Esophagus muscularis mucosa (tissue), 4 donors: ENCODE measurements around the gene F13A1. TPM values are rescaled to one million over a fixed set of nuclear protein-coding genes. Genes with fewer than 3 reads are reported as not detected.

ENCODE experiments used
- DNase-seq: peaks from one replicate; pipeline ENCODE4 v3.0.0-alpha.2; 2017; ENCODE audit errors: extremely low spot score
- H3K27ac ChIP-seq, 4 donors: fragments of 200-600 bp; sonication (generic); replicated peaks in 1 of 4; 1 replicate in 3 of 4; 2 replicates in 1 of 4; pipeline ENCODE4 v1.5.1; 2016 to 2019; ENCODE audit warnings: mild to moderate bottlenecking in 1 of 4
- H3K27me3 ChIP-seq, 4 donors: fragments of 200-600 bp; sonication (generic); one replicate each; pipeline versions ENCODE4 v1.5.1 to v1.6.0; 2016 to 2019
- H3K36me3 ChIP-seq, 4 donors: fragments of 200-600 bp; sonication (generic); one replicate each; pipeline ENCODE4 v1.5.1; 2016 to 2019
- H3K4me1 ChIP-seq, 4 donors: fragments of 200-600 bp; sonication (generic); one replicate each; pipeline ENCODE4 v1.5.1; 2016 to 2019
- H3K4me3 ChIP-seq, 4 donors: fragments of 200-600 bp; sonication (generic); 1 replicate in 2 of 4; 2 replicates in 2 of 4; pipeline ENCODE4 v1.5.1; 2016 to 2019; ENCODE audit warnings: mild to moderate bottlenecking in 4 of 4, moderate library complexity in 1 of 4
- H3K9me3 ChIP-seq, 4 donors: fragments of 200-600 bp; sonication (generic); 1 replicate in 3 of 4; 2 replicates in 1 of 4; pipeline ENCODE4 v1.5.1; 2016 to 2019
- EP300 ChIP-seq: sonication (generic); formaldehyde crosslinking; IDR thresholded peaks from one replicate; pipeline ENCODE4 v1.6.1; 2017; ENCODE audit warnings: antibody characterized with exemption
- POLR2A ChIP-seq: fragments of 450-650 bp; IDR thresholded peaks from one replicate; pipeline ENCODE4 v1.6.1; 2017; ENCODE audit warnings: antibody characterized with exemption, moderate library complexity, mild to moderate bottlenecking, low read depth
- POLR2AphosphoS5 ChIP-seq, 2 donors: sonication (generic); formaldehyde crosslinking; IDR thresholded peaks; one replicate each; pipeline ENCODE4 v1.6.1; 2017; ENCODE audit warnings: antibody characterized with exemption in 2 of 2
- WGBS: methylation state at CpG from one replicate; pipeline ENCODE4 v1.1.5; 2018; 5-methylcytosine and 5-hydroxymethylcytosine counted together
- intact Hi-C: fragments of 100-400 bp; cut with DNase I; formaldehyde crosslinking; loops from one replicate; pipeline ENCODE4 v1.15.1; 2023
- total RNA-seq, 4 donors: library from RNA; depleted of rRNA; stranded (reverse); fragments of >200 nt; gene quantifications; one replicate each; pipeline versions ENCODE4 v1.1.0 to v1.2.1, GENCODE V29; 2016
- TF ChIP-seq, protein P1 (sequence below), 3 experiments: fragments of 200-600 bp in 2 of 3; fragments of 450-650 bp in 1 of 3; sonication (generic) in 2 of 3; IDR thresholded peaks; one replicate each; pipeline ENCODE4 v1.5.1; 2017 to 2019; ENCODE audit warnings: antibody characterized with exemption in 3 of 3, mild to moderate bottlenecking in 2 of 3, moderate library complexity in 1 of 3

F13A1 gene
- total RNA-seq, 4 donors from 2014 or later: 63.6 to 173 (median 101) TPM

DNA sequence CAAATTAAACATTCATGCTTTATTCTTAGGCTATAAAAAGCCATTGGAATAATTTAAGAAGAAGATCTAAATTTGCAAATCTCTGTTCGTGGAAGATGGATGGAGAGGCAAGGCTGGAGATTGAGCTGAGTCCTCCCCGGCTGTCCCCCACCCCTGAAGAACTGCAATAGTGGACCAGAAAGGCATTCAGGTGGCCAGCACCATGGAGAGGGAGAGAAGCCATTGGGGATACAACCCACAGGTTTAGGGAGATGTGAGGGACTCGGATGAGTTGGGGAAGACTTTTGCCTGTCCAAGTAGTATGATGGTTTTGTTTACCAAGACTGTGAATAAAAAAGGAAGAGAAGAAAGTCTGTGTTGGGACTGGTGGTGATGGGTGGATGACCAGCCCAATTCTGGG is 120.8 kb downstream of the F13A1 start:
- no peak for DNase-seq
- H3K27ac ChIP-seq: no peak overlapping the region
- H3K4me1 ChIP-seq: no peaks in the 10 kb centered on the region
- TF ChIP-seq POLR2AphosphoS5 (IDR thresholded peaks at IDR 0.05) (no peak), POLR2A (no peak), EP300 (no peak)
- TF ChIP-seq, protein P1, sequence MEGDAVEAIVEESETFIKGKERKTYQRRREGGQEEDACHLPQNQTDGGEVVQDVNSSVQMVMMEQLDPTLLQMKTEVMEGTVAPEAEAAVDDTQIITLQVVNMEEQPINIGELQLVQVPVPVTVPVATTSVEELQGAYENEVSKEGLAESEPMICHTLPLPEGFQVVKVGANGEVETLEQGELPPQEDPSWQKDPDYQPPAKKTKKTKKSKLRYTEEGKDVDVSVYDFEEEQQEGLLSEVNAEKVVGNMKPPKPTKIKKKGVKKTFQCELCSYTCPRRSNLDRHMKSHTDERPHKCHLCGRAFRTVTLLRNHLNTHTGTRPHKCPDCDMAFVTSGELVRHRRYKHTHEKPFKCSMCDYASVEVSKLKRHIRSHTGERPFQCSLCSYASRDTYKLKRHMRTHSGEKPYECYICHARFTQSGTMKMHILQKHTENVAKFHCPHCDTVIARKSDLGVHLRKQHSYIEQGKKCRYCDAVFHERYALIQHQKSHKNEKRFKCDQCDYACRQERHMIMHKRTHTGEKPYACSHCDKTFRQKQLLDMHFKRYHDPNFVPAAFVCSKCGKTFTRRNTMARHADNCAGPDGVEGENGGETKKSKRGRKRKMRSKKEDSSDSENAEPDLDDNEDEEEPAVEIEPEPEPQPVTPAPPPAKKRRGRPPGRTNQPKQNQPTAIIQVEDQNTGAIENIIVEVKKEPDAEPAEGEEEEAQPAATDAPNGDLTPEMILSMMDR (IDR thresholded peaks at IDR 0.05): no peak
- H3K36me3 ChIP-seq: no peaks in the 10 kb centered on the region
- no peak overlapping the region for H3K4me3 ChIP-seq
- H3K9me3 ChIP-seq: no peaks in the 10 kb centered on the region
- peaks cover 0 to 3% (median 1%) of the 10 kb centered on the region in 4 donors for H3K27me3 ChIP-seq
- 81% methylated on average over 3 of the region's 3 CpGs for WGBS
- intact Hi-C loops: no loop called here

DNA sequence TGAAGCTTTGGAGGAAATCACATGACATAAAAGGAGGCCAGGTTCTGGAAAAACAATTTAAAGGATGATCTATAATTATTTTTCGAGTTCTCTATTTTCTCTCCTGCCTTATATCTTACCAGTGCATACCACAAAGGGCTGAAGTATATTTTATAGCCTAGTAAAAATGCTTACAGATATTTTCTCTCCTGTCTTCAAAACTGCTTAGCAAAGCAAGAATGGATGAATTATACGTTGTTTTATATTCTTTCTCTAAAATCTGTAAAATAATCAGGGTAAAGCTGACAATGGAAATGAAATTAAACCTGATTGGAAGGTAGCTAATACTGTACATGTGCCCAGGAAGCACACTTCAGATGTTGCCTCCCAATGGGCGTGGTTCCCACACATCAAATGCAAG is 123.7 kb downstream of the F13A1 start:
- no peak for DNase-seq
- WGBS: 57% methylated on average over 3 of the region's 3 CpGs
- no peak overlapping the region for H3K27ac ChIP-seq
- TF ChIP-seq, protein P1 (IDR thresholded peaks at IDR 0.05): no peak
- no peak for TF ChIP-seq EP300
- no peak for TF ChIP-seq POLR2A
- TF ChIP-seq POLR2AphosphoS5 (IDR thresholded peaks at IDR 0.05): no peak
- peaks cover 0 to 3% (median 1%) of the 10 kb centered on the region in 4 donors for H3K27me3 ChIP-seq
- no peaks in the 10 kb centered on the region for H3K9me3 ChIP-seq
- intact Hi-C loops: no loop called here
- H3K4me3 ChIP-seq: no peak overlapping the region
- H3K36me3 ChIP-seq: no peaks in the 10 kb centered on the region
- no peaks in the 10 kb centered on the region for H3K4me1 ChIP-seq

DNA sequence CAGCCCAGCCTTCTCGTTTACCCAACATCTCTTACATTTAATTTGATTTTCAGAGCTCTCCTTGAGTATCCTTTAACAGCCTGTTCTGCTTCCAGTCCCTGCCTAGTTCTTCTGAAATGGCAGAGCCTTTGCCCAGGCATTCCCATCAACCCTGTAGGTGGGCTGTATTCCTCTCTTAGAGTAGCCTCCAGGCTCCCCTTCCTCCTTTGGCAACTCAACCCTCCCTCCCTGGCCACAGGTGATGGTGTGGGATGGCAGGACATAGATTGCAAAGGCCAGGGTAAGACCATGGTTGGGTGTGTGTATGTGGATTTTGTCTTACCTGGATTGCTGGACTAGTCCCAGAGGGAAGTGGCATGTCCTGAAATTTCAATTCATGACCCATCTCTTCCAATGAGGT is 125.4 kb downstream of the F13A1 start:
- H3K36me3 ChIP-seq: no peaks in the 10 kb centered on the region
- H3K27me3 ChIP-seq: peaks cover 0 to 7% (median 2%) of the 10 kb centered on the region in 4 donors
- TF ChIP-seq EP300 (no peak), POLR2A (no peak), POLR2AphosphoS5 (IDR thresholded peaks at IDR 0.05) (no peak)
- TF ChIP-seq, protein P1 (IDR thresholded peaks at IDR 0.05): no peak
- H3K9me3 ChIP-seq: no peaks in the 10 kb centered on the region
- 86% methylated on average over 1 of the region's 1 CpG for WGBS
- intact Hi-C loops: no loop called here
- no peaks in the 10 kb centered on the region for H3K4me1 ChIP-seq
- H3K27ac ChIP-seq: no peak overlapping the region
- DNase-seq: peak; percentile 66
- H3K4me3 ChIP-seq: no peak overlapping the region

DNA sequence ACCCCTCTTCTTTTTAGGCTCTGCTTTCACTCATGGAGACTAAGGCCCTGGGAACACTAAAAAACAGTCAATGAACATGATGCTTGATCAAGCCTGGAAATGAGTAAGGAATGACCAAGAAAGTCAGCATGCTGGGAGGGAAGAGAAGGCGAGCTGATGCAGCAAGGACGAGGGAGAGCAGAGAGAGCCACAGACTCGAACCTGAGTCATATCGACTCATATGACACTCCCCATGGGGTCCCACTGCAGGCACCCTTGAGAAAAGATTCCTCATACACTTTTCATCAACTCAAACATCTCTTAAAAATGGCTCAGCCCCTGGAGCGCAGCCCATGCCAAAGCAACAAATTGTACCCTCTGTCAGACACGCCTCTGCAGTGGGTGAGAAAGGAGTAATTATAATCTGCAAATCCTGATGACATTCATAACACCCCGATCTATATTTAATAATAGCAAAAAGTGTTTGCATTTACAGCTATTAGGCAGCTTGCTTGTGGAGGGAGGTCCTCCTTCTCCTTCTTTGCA is 127.2 kb downstream of the F13A1 start:
- intact Hi-C loops: no loop called here
- WGBS: 78% methylated on average over 7 of the region's 7 CpGs

More for the DNA sequence above, 127.2 kb downstream of the F13A1 start:
- Histone ChIP-seq H3K27ac (no peak overlapping the region), H3K27me3 (peaks cover 0 to 7% (median 2%) of the 10 kb centered on the region in 4 donors), H3K4me1 (no peaks in the 10 kb centered on the region), H3K4me3 (no peak overlapping the region), H3K36me3 (no peaks in the 10 kb centered on the region), H3K9me3 (no peaks in the 10 kb centered on the region)
- TF ChIP-seq POLR2AphosphoS5 (IDR thresholded peaks at IDR 0.05) (no peak), EP300 (no peak), POLR2A (no peak)
- TF ChIP-seq, protein P1 (IDR thresholded peaks at IDR 0.05): no peak
- peak; percentile 60 for DNase-seq
